Measurements from ENCODE around the gene GINS1. TPM values are rescaled to one million over a fixed set of nuclear protein-coding genes. Genes with fewer than 3 reads are reported as not detected.
"Not testable (repeated sequence)": the region's sequence is repeated elsewhere in the genome, so short reads cannot be mapped to it uniquely, and the experiment has no call there.

Gene GINS1
- total RNA-seq, 2 experiments from 2014 or later = 24.6 to 32.7 TPM

DNA sequence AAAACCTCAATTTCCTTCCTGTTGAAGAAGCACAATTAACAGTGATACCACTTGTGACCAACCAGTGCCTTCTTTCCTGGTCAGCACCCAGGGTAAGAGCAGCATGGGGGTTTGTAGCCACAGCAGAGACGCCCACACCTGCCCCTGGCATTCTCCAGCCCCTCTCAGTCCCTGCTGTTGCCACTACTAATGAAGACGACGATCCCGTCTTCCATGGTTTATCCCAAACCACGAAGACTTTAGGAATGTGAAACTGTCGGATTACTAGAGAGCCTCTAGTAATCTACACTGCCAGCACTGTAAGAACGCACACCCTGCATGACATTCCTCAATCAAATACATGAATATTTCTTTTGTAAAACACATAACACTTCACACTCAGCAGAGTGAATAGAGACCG is 60.0 kb downstream of the GINS1 start:
- CTCF ChIA-PET = interaction anchor here (0.6 kb wide), 1 partner anchor 73 kb away, joined by 3 read pairs; no protein-coding TSS in a partner anchor
- no peak for ATAC-seq
- Mint-ChIP-seq H3K36me3 (ENCODE audit: low read depth) (no peaks in the 10 kb centered on the region), H3K9me3 (ENCODE audit: low read depth) (no peaks in the 10 kb centered on the region), H3K4me3 (no peak overlapping the region), H3K27me3 (no peaks in the 10 kb centered on the region), H3K4me1 (peaks cover 4% of the 10 kb centered on the region), H3K27ac (no peak overlapping the region)
- POLR2A ChIA-PET = no interaction called here
- intact Hi-C loops (cut with DNase I, micrococcal nuclease) = no loop called here
- DNase-seq = no peak

DNA sequence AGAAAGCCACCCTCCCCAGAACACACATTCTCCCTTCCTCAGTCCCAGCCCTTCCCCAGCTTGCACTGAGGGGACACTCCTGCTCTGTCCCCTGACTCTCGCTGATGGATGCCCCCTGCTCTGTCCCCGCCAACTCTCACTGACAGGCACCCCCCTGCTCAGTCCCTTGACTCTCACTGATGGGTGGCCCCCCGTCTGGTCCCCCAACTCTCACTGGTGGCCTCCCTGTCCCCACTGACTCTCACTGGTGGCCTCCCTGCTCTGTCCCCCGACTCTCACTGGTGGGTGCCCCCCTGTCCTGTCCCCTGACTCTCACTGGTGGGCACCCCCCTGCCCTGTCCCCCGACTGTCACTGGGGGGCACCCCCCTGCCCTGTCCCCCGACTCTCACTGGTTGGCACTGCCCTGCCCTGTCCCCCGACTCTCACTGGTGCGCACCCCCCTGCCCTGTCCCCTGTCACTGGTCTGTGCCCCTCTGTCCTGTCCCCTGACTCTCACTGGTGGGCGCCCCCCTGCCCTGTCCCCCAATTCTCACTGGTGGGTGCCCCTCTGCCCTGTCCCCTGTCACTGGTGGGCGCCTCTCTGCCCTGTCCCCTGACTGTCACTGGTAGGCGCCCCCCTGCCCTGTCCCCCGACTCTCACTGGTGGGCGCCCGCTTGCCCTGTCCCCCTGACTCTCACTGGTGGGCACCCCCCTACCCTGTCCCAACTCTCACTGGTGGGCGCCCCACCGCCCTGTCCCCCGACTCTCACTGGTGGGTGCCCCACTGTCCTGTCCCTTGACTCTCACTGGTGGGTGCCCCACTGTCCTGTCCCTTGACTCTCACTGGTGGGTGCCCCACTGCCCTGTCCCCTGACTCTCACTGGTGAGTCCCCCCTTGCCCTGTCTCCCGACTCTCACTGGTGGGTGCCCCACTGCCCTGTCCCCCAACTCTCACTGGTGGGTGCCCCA is 60.9 kb downstream of the GINS1 start:
- Mint-ChIP-seq H3K4me3 (no peak overlapping the region), H3K4me1 (peaks cover 4% of the 10 kb centered on the region), H3K27me3 (no peaks in the 10 kb centered on the region), H3K27ac (no peak overlapping the region), H3K9me3 (ENCODE audit: low read depth) (no peaks in the 10 kb centered on the region), H3K36me3 (ENCODE audit: low read depth) (no peaks in the 10 kb centered on the region)
- intact Hi-C loops (cut with DNase I, micrococcal nuclease) = no loop called here
- ChIA-PET POLR2A (no interaction called here), CTCF (interaction anchor here (0.6 kb wide), 1 partner anchor 72 kb away, joined by 3 read pairs; no protein-coding TSS in a partner anchor)
- no peak for ATAC-seq
- no peak for DNase-seq

DNA sequence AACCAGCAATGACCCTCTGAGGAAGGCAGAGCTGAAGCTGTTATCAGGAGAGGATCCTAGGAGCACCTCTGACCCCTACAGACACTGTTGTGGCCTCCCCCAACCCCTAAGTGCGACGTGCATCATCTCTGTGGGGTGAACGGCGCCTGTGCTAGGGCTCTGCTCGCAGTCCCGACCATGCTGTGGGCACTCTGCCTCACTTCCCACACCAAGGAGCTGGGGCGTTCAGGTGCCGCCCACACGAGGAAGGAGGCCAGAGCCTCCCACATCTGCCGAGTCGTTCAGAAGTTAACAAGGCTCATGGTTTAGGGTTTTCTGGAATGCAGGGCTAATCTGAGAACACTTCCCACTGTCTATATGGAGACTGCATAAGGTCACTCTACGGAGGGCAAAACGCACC is 62.1 kb downstream of the GINS1 start:
- no peaks in the 10 kb centered on the region for H3K27me3 Mint-ChIP-seq
- no peaks in the 10 kb centered on the region for H3K9me3 Mint-ChIP-seq (ENCODE audit: low read depth)
- no peaks in the 10 kb centered on the region for H3K36me3 Mint-ChIP-seq (ENCODE audit: low read depth)
- H3K4me3 Mint-ChIP-seq = no peak overlapping the region
- ChIA-PET CTCF (interaction anchor here (0.6 kb wide), 2 partner anchors 100 to 162 kb away, joined by 3 read pairs; no protein-coding TSS in a partner anchor), POLR2A (no interaction called here)
- DNase-seq = no peak
- H3K4me1 Mint-ChIP-seq = peaks cover 4% of the 10 kb centered on the region
- intact Hi-C loops (cut with DNase I, micrococcal nuclease) = no loop called here
- H3K27ac Mint-ChIP-seq = no peak overlapping the region
- no peak for ATAC-seq

DNA sequence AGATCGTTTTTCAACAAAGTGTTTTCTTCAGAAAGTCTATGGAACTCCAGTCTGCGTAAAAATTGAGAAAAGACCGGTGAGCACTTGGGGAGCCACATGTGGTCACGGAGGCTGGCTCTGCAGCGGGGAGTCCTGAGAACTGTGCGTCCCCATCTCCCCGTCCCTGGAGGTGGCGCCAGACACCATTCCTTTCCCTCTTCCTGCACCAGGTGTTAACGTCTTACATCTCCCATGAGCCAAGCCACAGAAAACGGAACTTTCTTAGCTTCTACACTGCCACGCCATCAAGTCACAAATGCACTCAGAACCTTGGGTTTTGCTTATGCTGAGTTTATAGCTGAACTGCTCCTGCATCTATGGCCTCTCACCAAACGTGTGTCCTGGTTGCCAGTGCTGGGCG is 62.6 kb downstream of the GINS1 start:
- Mint-ChIP-seq H3K27ac (no peak overlapping the region), H3K36me3 (ENCODE audit: low read depth) (no peaks in the 10 kb centered on the region), H3K27me3 (no peaks in the 10 kb centered on the region), H3K9me3 (ENCODE audit: low read depth) (no peaks in the 10 kb centered on the region), H3K4me3 (no peak overlapping the region), H3K4me1 (peaks cover 4% of the 10 kb centered on the region)
- ChIA-PET CTCF (interaction anchor here (0.6 to 1.4 kb wide), 5 partner anchors 10 to 474 kb away, joined by 3 to 4 read pairs (median 4); no protein-coding TSS in a partner anchor), POLR2A (no interaction called here)
- intact Hi-C loops (cut with DNase I, micrococcal nuclease) = loop anchor here in 1 of 2 experiments (5.0 kb wide), 2 partner anchors 52 to 202 kb away; no protein-coding TSS in a partner anchor
- DNase-seq (peak; percentile 73), ATAC-seq (peak; percentile 85)

DNA sequence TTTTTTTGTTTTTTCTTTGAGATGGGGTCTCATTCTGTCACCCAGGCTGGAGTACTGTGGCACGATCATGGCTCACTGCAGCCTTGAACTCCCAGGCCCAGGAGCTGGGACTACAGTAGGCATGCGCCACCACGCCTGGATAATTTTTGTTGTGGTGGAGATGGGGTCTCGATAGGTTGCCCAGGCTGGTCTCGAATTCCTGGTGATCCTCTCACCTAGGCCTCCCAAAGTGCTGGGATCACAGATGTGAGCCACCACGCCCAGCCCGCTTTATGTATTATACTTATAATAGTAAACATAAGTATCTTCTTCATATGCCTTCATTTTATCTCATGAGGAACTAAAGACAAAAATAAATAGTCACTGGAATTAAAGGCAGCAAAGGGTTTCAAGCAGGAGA is 63.5 kb downstream of the GINS1 start:
- intact Hi-C loops (cut with DNase I, micrococcal nuclease) = loop anchor here in 1 of 2 experiments (5.0 kb wide), 2 partner anchors 51 to 201 kb away; no protein-coding TSS in a partner anchor
- no peaks in the 10 kb centered on the region for H3K36me3 Mint-ChIP-seq (ENCODE audit: low read depth)
- peaks cover 4% of the 10 kb centered on the region for H3K4me1 Mint-ChIP-seq
- ATAC-seq = no peak
- DNase-seq = no peak
- CTCF ChIA-PET = interaction anchor here (1.1 to 1.4 kb wide), 2 partner anchors 9 to 82 kb away, joined by 4 read pairs; no protein-coding TSS in a partner anchor
- no peaks in the 10 kb centered on the region for H3K27me3 Mint-ChIP-seq
- no peak overlapping the region for H3K4me3 Mint-ChIP-seq
- H3K9me3 Mint-ChIP-seq (ENCODE audit: low read depth) = no peaks in the 10 kb centered on the region
- no peak overlapping the region for H3K27ac Mint-ChIP-seq
- POLR2A ChIA-PET = no interaction called here

GRCh38 chr20:25473297-25473696 is 65.8 kb downstream of the GINS1 start:
- not testable (repeated sequence) for ATAC-seq, H3K4me1 Mint-ChIP-seq

GRCh38 chr20:25476106-25477013 is 68.9 kb downstream of the GINS1 start:
- POLR2A ChIA-PET = no interaction called here
- no peak overlapping the region for H3K4me3 Mint-ChIP-seq
- H3K9me3 Mint-ChIP-seq (ENCODE audit: low read depth) = no peaks in the 10 kb centered on the region
- H3K27ac Mint-ChIP-seq = no peak overlapping the region
- no peaks in the 10 kb centered on the region for H3K4me1 Mint-ChIP-seq
- ATAC-seq (no peak), DNase-seq (no peak)
- intact Hi-C loops (cut with DNase I, micrococcal nuclease) = no loop called here
- CTCF ChIA-PET = no interaction called here
- H3K36me3 Mint-ChIP-seq (ENCODE audit: low read depth) = no peaks in the 10 kb centered on the region
- H3K27me3 Mint-ChIP-seq = no peaks in the 10 kb centered on the region

More at GRCh38 chr20:25473297-25473696, 65.8 kb downstream of the GINS1 start:
- H3K36me3 Mint-ChIP-seq (ENCODE audit: low read depth); POLR2A ChIA-PET; H3K27me3 Mint-ChIP-seq; H3K9me3 Mint-ChIP-seq (ENCODE audit: low read depth); DNase-seq; H3K4me3 Mint-ChIP-seq; H3K27ac Mint-ChIP-seq; CTCF ChIA-PET: not testable (repeated sequence)
- intact Hi-C loops (cut with DNase I, micrococcal nuclease) = loop anchor here in 1 of 2 experiments (5.0 kb wide), 2 partner anchors 49 to 199 kb away; no protein-coding TSS in a partner anchor

GRCh38 chr20:25477014-25477882 is 69.8 kb downstream of the GINS1 start:
- H3K36me3 Mint-ChIP-seq (ENCODE audit: low read depth) = no peaks in the 10 kb centered on the region
- H3K27ac Mint-ChIP-seq = no peak overlapping the region
- ChIA-PET POLR2A (no interaction called here), CTCF (interaction anchor here (0.6 kb wide), 3 partner anchors 11 to 1969 kb away, joined by 3 read pairs; no protein-coding TSS in a partner anchor)
- H3K4me3 Mint-ChIP-seq = no peak overlapping the region
- ATAC-seq = no peak
- DNase-seq = no peak
- intact Hi-C loops (cut with DNase I, micrococcal nuclease) = no loop called here
- H3K9me3 Mint-ChIP-seq (ENCODE audit: low read depth) = no peaks in the 10 kb centered on the region
- H3K4me1 Mint-ChIP-seq = no peaks in the 10 kb centered on the region
- no peaks in the 10 kb centered on the region for H3K27me3 Mint-ChIP-seq

- ChIA-PET POLR2A (no interaction called here), CTCF (no interaction called here)
- H3K9me3 Mint-ChIP-seq (ENCODE audit: low read depth) = no peaks in the 10 kb centered on the region
- H3K27ac Mint-ChIP-seq = no peak overlapping the region
- DNase-seq (no peak), ATAC-seq (no peak)
- H3K36me3 Mint-ChIP-seq (ENCODE audit: low read depth) = no peaks in the 10 kb centered on the region
- no peaks in the 10 kb centered on the region for H3K27me3 Mint-ChIP-seq
- H3K4me3 Mint-ChIP-seq = no peak overlapping the region
- intact Hi-C loops (cut with DNase I, micrococcal nuclease) = no loop called here
- peaks cover 3% of the 10 kb centered on the region for H3K4me1 Mint-ChIP-seq
Observed at GRCh38 chr20:25478889-25479568, 71.6 kb downstream of the GINS1 start.

DNA sequence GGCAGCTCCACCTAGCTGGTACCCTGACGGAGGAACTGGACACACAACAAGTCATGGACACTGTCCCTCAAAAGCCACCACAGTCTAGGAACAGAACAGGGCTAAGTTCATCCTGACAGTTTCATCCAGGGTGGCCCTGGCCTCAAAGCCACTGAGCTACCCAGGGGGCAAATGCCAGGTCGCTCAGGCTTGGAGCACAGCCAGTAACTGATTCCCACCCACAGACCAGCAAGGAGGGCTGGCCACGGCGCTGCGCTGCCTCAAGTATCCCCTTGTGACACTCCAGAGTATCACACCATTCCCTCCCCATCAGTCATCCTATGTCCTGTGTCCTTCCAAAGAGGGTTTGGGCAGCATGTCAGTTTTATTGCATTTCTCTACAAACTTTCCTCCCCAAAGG is 72.2 kb downstream of the GINS1 start:
- intact Hi-C loops (cut with DNase I, micrococcal nuclease) = loop anchor here in 1 of 2 experiments (10.0 kb wide), 1 partner anchor 105 kb away; the partner anchor contains the start of gene NINL
- no peaks in the 10 kb centered on the region for H3K27me3 Mint-ChIP-seq
- peaks cover 9% of the 10 kb centered on the region for H3K4me1 Mint-ChIP-seq
- ChIA-PET POLR2A (no interaction called here), CTCF (interaction anchor here (1.1 kb wide), 1 partner anchor 9 kb away, joined by 4 read pairs; no protein-coding TSS in a partner anchor)
- no peaks in the 10 kb centered on the region for H3K36me3 Mint-ChIP-seq (ENCODE audit: low read depth)
- no peak for DNase-seq
- H3K9me3 Mint-ChIP-seq (ENCODE audit: low read depth) = no peaks in the 10 kb centered on the region
- no peak overlapping the region for H3K27ac Mint-ChIP-seq
- no peak overlapping the region for H3K4me3 Mint-ChIP-seq
- no peak for ATAC-seq

Data from activated CD4-positive, alpha-beta T cell treated with anti-CD3 and anti-CD28 coated beads for 36 hours (primary cell).